GM12874 (cell line): ENCODE data around the gene NTM.

Experiments
- TF ChIP-seq, protein P1 (sequence below): IDR thresholded peaks from 2 replicates; pipeline ENCODE4 v1.5.1; 2011; ENCODE audit warnings: low read depth, mild to moderate bottlenecking, control low read depth, low read length, moderate library complexity; ENCODE audit not compliant: insufficient read depth

NTM gene

DNA sequence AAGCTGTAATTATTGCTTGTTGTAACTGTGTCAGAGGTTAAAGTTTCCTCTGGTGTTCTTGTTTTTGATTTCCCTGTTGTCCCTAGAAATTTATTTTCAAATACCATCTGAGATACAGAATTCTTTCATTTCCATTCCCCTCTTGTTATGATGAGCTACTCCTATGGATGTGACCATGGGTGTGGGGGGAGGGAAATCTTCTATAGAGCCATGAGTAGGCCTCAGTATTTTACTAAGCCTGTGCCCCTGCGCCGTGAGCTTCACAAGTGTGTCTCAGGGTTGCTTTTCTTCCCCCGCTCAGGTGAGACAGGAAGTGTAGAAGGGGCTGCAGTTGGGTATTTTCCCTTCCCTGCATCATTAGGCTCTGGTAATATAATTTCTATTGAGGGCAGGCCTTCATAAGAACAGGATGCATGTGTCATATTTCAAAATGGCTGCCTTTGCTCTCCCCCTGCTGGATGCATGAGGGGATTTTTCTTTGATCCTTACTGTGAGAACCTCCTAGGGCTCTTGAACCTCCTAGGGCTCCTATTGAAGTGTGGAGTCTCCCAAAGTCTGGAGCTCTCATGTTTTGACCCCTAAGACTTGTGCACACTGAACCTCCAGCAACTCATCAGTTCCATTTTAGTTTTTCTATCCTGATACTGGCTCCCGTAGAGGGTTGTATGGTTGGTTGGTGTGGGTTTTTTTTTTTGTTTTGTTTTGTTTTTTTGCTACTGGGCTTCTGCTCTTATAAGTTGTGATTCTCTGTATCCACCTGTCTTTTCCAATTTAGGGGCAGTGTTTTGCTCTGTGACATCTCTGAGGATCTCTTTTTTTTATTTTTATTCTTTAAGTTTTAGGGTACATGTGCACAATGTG, 658.2 kb downstream of the NTM start:
- TF ChIP-seq, protein P1, sequence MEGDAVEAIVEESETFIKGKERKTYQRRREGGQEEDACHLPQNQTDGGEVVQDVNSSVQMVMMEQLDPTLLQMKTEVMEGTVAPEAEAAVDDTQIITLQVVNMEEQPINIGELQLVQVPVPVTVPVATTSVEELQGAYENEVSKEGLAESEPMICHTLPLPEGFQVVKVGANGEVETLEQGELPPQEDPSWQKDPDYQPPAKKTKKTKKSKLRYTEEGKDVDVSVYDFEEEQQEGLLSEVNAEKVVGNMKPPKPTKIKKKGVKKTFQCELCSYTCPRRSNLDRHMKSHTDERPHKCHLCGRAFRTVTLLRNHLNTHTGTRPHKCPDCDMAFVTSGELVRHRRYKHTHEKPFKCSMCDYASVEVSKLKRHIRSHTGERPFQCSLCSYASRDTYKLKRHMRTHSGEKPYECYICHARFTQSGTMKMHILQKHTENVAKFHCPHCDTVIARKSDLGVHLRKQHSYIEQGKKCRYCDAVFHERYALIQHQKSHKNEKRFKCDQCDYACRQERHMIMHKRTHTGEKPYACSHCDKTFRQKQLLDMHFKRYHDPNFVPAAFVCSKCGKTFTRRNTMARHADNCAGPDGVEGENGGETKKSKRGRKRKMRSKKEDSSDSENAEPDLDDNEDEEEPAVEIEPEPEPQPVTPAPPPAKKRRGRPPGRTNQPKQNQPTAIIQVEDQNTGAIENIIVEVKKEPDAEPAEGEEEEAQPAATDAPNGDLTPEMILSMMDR = peak; percentile 50

DNA sequence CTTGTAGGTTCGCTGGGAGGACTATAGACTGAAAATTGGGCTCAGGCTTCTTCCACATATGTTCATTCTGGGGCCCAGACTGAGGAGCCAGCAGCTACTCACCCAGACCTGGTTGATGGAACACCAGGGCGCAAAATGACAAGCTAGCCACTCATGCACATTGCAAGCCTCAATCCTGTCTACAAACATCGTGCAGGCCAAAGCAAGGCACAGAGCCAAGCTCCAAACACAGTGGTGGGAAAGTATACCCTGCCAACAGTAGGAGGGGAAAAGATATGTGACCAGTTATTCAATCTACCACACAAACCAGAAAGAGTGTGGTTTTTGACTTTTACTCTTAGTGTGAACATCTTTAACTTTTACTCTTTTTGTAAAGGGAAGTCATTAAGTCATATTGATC, 660.5 kb downstream of the NTM start:
- TF ChIP-seq, protein P1 = no peak

DNA sequence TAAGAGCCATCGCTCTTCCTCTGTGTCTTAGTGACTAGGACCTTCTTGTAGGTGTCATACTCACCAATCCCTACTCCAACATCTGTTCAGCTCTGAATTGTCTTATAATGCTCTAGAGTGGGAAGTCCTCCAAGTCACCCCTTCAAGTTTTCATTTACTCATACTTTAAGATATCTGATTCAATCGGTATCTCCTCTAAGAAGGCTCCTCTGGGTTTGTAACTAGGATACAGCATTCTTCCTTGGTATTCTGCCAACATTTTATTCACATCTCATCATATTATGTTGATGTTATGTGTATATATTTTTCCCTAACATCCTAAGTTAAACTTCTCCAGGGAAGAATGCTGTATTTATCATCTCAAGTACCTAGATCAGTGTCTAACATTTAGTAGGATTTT, 662.1 kb downstream of the NTM start:
- TF ChIP-seq, protein P1 = no peak

DNA sequence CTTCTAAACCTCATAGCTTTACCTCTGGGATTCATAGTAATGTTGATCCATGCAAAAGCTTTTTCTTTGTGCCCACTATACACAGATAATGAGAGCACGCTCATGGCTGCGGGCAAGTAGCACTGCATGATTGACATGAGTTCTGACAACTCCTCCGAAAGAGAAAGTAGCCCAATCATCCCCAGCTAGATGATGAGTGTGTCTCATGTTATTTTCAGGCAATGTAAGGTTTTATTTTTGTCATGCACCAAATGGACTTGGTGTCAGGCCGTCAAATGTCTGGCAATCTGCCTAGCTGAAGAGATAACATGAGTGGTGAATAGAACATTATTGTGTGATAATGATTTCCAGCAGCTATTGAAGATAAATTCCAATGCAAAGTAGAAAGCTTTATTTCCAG, 662.6 kb downstream of the NTM start:
- TF ChIP-seq, protein P1 = no peak

DNA sequence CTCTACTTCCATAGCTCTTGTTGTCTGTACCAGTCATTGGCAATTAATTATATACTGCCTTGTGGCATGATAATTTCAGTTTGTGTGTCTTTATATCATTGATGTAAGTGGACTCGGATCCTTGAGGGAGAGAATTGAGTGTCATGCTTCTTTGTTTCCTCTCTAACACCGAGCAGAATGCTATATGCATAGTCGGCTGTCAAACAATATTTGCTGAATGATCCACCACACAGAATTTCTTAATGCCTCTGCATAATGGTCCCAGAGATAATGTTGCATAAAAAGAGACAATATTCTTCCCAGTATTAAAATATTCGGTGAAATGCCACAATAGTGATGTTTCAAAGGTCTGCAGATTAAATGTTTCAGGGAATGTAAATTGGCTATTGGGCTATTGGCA, 664.8 kb downstream of the NTM start:
- TF ChIP-seq, protein P1 = no peak

DNA sequence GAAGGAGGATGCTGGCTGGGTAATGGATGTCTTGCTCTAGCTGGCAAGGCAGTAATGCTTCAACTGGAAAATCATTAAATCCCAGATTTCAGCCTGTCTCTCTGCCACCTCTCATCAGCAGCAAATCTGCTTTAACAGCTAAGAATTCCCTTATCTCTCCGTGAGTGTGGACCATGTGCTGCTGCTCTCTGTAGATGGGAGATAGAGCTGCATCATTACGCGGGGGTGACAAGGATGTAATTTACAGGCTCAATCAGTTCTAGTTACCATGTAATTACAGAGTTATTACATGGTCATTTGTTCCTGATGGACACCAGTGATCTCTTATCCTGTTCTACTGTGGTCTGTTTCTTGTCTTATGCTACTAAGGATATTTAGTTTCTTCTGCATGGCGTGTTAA, 665.4 kb downstream of the NTM start:
- TF ChIP-seq, protein P1 = no peak

DNA sequence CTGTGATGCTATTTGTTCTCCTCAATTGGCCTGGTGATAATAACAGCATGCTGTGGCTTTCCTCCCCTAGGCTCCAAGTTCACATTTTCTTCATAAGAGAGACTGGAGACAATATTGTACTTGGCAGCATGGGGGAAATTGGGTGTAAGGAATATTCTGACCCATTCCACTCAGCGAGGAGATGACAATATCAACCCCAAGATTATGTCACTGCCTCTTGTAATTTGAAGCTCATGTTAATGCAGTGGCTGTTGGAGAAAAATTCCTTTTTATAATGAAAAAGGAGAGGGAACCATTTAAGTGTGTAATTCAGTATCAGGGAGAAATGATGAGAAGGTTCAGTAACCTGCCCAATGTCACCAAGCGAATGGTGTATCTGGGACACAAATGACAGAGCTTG, 665.8 kb downstream of the NTM start:
- TF ChIP-seq, protein P1 = no peak
